Measurements from ENCODE around the gene FKTN. TPM values are rescaled to one million over a fixed set of nuclear protein-coding genes. Genes with fewer than 3 reads are reported as not detected.

Gene FKTN
- total and polyA plus RNA-seq, 9 of the 15 experiments (the other 6 are each of a cell fraction or from before 2014, with no cell fraction given): 5.4 to 16.3 (median 10.4) TPM

DNA sequence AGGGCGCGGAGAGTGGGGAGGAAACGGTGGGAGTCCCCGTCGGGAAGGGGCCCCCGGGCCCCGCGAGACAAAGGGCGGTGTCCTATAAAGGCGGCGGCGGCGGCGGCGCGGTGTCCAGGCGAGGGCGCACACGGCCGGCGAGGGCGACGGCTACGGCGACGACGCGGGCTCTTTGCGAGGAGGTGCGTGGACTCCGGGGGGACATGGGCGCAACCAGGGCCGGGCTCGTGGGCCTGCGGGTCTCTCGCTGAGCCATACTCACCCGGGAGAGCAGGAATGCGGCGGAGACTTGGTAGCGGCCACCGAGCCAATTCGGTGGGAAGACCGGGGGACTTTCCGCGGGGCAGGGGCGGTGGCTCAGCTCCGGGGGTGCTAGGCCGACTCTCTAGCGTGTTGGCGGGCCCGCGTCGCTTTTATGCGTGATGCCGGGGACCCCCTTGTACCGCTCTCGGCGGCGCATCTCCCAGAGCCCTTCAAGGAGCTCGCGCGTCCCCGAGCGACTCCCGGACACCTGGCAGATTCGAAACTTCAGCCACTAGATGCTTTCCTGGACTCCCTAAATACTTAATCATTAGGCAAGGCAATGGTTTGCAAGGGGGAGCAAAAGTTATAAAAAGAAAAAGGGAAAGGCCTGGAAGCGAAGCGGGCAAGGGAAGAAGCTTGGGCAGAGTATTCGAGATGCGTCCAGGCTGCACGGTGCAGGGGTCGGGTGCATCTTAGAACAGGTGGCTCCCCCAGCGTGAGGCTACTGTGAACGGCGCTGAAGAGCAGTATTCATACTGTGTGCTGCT lies 98.4 kb downstream of the FKTN start:
- FAIRE-seq (no peak), ATAC-seq (peak; percentile 97), DNase-seq (ENCODE audit: extremely low read depth in 1 of 4, low spot score in 3 of 4) (peak; percentile 77 to 83 (median 78))
- no peaks in the 10 kb centered on the region for H3K9me3 ChIP-seq (replicated peaks; ENCODE audit: control insufficient read depth, insufficient read depth, low read depth, low read length)
- no peaks in the 10 kb centered on the region for H3K36me3 ChIP-seq (ENCODE audit: control insufficient read depth, insufficient read depth, low read length)
- H3K9ac ChIP-seq (ENCODE audit: insufficient read depth in 1 of 2, low read depth in 2 of 2, low read length in 2 of 2): peak overlapping the region; percentile 68 to 96
- H3K4me2 ChIP-seq (ENCODE audit: insufficient read depth, low read length): peak overlapping the region; percentile 84
- H3K4me3 ChIP-seq: peak overlapping the region; percentile 54
- intact Hi-C loops (cut with micrococcal nuclease): loop anchor here (5.0 kb wide), 1 partner anchor 61 kb away; no protein-coding TSS in a partner anchor
- H3K79me2 ChIP-seq (ENCODE audit: control insufficient read depth, insufficient read depth, low read length): no peaks in the 10 kb centered on the region
- H4K20me1 ChIP-seq (replicated peaks; ENCODE audit: control insufficient read depth, insufficient read depth, low read length): no peaks in the 10 kb centered on the region; the same call in 1 of the 2 replicates
- H3K9me1 ChIP-seq (ENCODE audit: control insufficient read depth, insufficient read depth, low read length): no peaks in the 10 kb centered on the region
- CTCF ChIA-PET (ENCODE audit: low intra/inter-chr PET ratio): no interaction called here
- H3K4me1 ChIP-seq (replicated peaks in 1 of 2; ENCODE audit: control insufficient read depth in 2 of 2, insufficient read depth in 2 of 2, low read length in 2 of 2): peaks cover 11 to 13% of the 10 kb centered on the region in 2 experiments; a peak in 4 of 5 replicates
- H3K27ac ChIP-seq (ENCODE audit: extremely low read depth, low read depth, low read length): peak overlapping the region; percentile 45; the same call in 2 of the 3 replicates
- H2AFZ ChIP-seq (ENCODE audit: low read depth, low read length): peak overlapping the region; percentile 97
- in situ Hi-C loops (cut with MboI): no loop called here
- no peaks in the 10 kb centered on the region for H3K27me3 ChIP-seq (ENCODE audit: control insufficient read depth in 2 of 2, insufficient read depth in 2 of 2, low read length in 2 of 2)
- TSS peak; percentile 75 for BruUV-seq (replicated peaks)
- 6% methylated on average over 54 of the region's 75 CpGs for WGBS (ENCODE audit: insufficient coverage, low coverage, missing lambda C conversion rate)
- POLR2A ChIA-PET: interaction anchor here (0.6 to 1.5 kb wide), 5 partner anchors 9 to 62 kb away, joined by 3 to 6 read pairs (median 3); no protein-coding TSS in a partner anchor
- peak; percentile 86; the same call in 1 of the 2 replicates for TF ChIP-seq MTA3 (IDR thresholded peaks at IDR 0.05; ENCODE audit: borderline replicate concordance)
- no peak for TF ChIP-seq ZNF41 (CRISPR knock-in tag; conservative IDR thresholded peaks at IDR 0.05)
- no peak for TF ChIP-seq POLR2H (tag; IDR thresholded peaks at IDR 0.05; ENCODE audit: low read depth)
- TF ChIP-seq ZBTB33 (CRISPR knock-in tag; IDR thresholded peaks at IDR 0.05): peak; percentile 83
- peak; percentile 91 for TF ChIP-seq RB1 (IDR thresholded peaks at IDR 0.05; ENCODE audit: low read depth)
- TF ChIP-seq ZNF263 (CRISPR knock-in tag; IDR thresholded peaks at IDR 0.05; ENCODE audit: borderline replicate concordance): peak; percentile 16; the same call in 1 of the 2 replicates
- TF ChIP-seq BCOR (IDR thresholded peaks at IDR 0.05): peak; percentile 22; the same call in 1 of the 2 replicates
- TF ChIP-seq HMGN3 (IDR thresholded peaks at IDR 0.05; ENCODE audit: borderline replicate concordance, extremely low read depth, insufficient read length, low read depth, low read length): no peak
- TF ChIP-seq, protein P1, sequence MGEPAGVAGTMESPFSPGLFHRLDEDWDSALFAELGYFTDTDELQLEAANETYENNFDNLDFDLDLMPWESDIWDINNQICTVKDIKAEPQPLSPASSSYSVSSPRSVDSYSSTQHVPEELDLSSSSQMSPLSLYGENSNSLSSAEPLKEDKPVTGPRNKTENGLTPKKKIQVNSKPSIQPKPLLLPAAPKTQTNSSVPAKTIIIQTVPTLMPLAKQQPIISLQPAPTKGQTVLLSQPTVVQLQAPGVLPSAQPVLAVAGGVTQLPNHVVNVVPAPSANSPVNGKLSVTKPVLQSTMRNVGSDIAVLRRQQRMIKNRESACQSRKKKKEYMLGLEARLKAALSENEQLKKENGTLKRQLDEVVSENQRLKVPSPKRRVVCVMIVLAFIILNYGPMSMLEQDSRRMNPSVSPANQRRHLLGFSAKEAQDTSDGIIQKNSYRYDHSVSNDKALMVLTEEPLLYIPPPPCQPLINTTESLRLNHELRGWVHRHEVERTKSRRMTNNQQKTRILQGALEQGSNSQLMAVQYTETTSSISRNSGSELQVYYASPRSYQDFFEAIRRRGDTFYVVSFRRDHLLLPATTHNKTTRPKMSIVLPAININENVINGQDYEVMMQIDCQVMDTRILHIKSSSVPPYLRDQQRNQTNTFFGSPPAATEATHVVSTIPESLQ (CRISPR knock-in tag; IDR thresholded peaks at IDR 0.05): 0 out of 2 replicates have a peak, but pooled peaks have one; percentile 74
- TF ChIP-seq RBM22 (IDR thresholded peaks at IDR 0.05; ENCODE audit: low read depth, low read length, poor library complexity, severe bottlenecking): peak; percentile 57
- TF ChIP-seq FOXJ2 (tag; IDR thresholded peaks at IDR 0.05): no peak
- TF ChIP-seq PHF8 (IDR thresholded peaks at IDR 0.05; ENCODE audit: borderline replicate concordance, low read length): peak; percentile 68; the same call in 1 of the 2 replicates
- peak; percentile 42; the same call in 1 of the 2 replicates for TF ChIP-seq KDM2B (CRISPR knock-in tag; IDR thresholded peaks at IDR 0.05)
- TF ChIP-seq FIP1L1 (IDR thresholded peaks at IDR 0.05; ENCODE audit: low read depth, low read length, poor library complexity, severe bottlenecking): peak; percentile 55
- TF ChIP-seq, protein P2, sequence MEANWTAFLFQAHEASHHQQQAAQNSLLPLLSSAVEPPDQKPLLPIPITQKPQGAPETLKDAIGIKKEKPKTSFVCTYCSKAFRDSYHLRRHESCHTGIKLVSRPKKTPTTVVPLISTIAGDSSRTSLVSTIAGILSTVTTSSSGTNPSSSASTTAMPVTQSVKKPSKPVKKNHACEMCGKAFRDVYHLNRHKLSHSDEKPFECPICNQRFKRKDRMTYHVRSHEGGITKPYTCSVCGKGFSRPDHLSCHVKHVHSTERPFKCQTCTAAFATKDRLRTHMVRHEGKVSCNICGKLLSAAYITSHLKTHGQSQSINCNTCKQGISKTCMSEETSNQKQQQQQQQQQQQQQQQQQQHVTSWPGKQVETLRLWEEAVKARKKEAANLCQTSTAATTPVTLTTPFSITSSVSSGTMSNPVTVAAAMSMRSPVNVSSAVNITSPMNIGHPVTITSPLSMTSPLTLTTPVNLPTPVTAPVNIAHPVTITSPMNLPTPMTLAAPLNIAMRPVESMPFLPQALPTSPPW (CRISPR knock-in tag; IDR thresholded peaks at IDR 0.05): no peak; the same call in 1 of the 2 replicates
